ENCODE measurements around the gene GSX2.
"Not testable (repeated sequence)": the region's sequence is repeated elsewhere in the genome, so short reads cannot be mapped to it uniquely, and the experiment has no call there.

The GSX2 gene

GRCh38 chr4:54103190-54103574 lies 3.2 kb downstream of the GSX2 start:
- DNase-seq (ENCODE audit: low read depth in 3 of 3): no peak

DNA sequence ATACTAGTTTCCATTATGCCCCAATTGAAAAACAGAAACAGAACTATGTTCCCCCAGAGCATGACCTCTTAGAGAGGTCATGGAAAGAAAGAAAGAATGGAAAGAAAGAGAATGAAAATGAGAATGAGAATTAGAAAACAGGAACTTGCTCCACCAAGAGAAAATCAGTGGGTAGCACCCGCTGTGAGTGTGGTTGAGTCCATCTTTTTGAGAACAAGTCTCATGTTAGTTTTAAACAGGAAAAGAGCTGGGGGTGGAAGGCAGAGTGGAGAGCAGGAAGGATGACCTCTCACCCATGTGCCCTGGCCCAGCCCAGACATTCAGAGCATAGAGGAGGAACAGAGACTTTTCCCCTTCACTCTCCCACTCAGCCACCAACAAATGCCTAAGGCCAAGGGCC lies 4.9 kb downstream of the GSX2 start:
- DNase-seq (ENCODE audit: low read depth in 3 of 3): no peak

GRCh38 chr4:54107951-54108748 lies 8.2 kb downstream of the GSX2 start:
- DNase-seq (ENCODE audit: low read depth in 3 of 3): no peak

DNA sequence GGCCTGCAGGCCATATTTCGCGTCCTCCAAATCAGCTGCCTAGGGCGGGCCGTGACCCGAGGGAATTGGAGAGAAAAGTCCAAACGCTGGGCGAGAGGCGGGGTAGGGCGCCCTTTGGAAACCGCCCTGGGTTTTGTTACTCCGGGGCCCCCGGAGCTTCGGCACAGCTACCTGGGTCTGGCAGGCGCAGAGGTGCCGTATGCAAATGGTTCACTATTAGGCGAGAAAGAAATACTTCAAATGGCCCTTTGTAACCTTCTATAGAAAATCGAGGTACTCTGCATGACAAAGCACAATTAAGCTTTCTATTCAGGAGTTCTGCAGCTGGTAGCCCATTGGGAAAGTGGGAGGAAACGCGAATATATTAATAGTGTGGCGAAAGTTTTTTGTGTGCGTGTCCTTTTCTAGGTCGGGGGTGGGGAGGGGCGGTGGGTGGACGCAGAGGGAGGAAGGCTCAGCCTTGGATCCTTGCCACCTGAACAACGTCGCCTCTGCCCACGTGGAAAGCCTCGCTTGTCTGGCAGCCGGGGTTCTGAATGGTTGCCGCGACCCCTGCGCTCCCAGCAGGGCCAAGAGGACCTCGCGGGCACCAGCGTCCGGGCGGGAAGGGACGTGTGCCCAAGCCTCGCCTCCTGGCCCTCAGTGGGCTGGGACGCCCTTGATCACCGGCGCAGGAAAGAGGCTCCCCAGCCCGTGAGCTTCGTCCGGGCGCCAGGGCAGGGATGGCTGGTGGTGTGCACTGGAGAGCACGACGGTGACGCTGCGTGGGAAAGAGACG lies 9.5 kb downstream of the GSX2 start:
- DNase-seq (ENCODE audit: low read depth in 3 of 3): no peak

DNA sequence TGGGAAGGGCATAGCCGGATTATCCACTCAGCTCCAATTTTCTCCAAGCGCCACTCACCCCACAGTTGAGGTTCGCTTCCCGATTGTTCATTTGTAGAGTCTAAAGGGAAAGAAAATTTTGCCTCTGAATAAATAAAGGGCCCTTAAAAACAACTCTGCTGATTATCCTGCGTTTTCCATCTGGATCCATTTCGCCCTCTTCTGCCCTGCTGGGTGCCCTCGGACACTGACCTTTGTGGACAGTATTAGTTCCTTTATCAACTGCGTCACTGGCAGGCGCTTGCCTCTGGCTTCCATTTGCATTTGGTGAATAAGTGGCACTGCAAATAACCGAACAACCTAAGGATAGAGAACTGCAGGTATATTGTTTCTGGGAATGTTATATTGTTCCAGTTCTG lies 10.1 kb downstream of the GSX2 start:
- DNase-seq (ENCODE audit: low read depth in 3 of 3): no peak

- DNase-seq (ENCODE audit: low read depth in 3 of 3): not testable (repeated sequence)
Observed at GRCh38 chr4:54113206-54113605, 13.2 kb downstream of the GSX2 start.

GRCh38 chr4:54116246-54116645 lies 16.3 kb downstream of the GSX2 start:
- not testable (repeated sequence) for DNase-seq (ENCODE audit: low read depth in 3 of 3)

GRCh38 chr4:54118850-54119589 lies 19.1 kb downstream of the GSX2 start:
- no peak for DNase-seq (ENCODE audit: low read depth in 3 of 3)

DNA sequence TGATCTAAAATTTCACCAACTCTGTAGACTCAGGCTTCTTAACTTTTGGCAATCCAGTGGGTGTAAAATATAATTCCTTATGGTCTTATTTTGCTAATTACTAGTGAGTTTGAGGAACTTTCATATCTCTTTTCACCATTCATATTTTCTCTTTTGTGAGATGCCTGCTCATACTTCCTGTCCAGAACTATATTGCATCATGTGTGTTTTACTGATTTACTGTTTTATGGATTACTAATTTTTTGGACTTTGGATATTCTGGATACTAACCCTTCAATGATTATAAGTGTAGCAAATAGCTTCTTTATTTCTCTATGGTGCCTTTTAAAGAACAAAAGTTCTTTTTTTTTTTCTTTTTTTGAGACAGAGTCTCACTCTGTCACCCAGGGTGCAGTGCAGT lies 20.6 kb downstream of the GSX2 start:
- DNase-seq (ENCODE audit: low read depth in 3 of 3): no peak

- DNase-seq (ENCODE audit: low read depth in 3 of 3): no peak
Observed at GRCh38 chr4:54127660-54128059, 27.7 kb downstream of the GSX2 start.

GRCh38 chr4:54128694-54129093 lies 28.7 kb downstream of the GSX2 start:
- not testable (repeated sequence) for DNase-seq (ENCODE audit: low read depth in 3 of 3)

- DNase-seq (ENCODE audit: low read depth in 3 of 3): no peak
Observed at GRCh38 chr4:54139332-54139731, 39.4 kb downstream of the GSX2 start.

DNA sequence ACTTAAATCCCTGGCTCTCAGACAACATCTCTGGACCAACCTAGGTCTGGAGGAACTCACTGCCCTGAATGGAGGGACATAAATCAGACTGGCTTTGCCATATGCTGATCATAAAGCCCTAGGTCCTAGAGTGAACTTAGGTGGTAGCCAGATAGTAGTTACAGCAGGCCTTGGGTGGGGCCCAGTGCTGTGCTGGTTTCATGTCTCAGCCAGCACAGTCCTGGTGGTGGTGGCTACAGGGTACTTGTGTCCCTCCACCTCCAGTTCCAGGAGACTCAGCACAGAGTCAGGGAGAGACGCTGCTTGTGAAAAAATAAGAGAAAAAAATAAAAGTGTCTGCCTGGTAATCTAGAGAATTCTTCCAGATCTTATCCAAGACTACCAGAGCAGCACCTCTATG lies 40.3 kb downstream of the GSX2 start:
- no peak for DNase-seq (ENCODE audit: low read depth in 3 of 3)

DNA sequence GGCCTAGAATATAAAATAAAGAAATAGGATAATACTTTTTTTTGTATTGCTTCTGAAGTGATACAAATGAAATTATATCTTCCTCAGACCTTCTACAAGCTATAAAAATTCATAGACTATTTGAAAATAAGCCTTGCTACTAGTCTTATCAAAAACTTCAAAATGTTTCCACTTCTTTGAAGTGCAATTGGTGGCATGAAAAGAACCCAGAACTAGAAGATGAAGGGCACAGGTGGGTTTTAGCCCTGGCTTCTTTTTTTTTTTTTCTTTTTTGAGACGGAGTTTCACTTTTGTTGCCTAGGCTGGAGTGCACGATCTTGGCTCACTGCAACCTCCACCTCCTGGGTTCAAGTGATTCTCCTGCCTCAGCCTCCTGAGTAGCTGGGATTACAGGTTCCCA lies 44.2 kb downstream of the GSX2 start:
- DNase-seq (ENCODE audit: low read depth in 3 of 3): no peak

DNA sequence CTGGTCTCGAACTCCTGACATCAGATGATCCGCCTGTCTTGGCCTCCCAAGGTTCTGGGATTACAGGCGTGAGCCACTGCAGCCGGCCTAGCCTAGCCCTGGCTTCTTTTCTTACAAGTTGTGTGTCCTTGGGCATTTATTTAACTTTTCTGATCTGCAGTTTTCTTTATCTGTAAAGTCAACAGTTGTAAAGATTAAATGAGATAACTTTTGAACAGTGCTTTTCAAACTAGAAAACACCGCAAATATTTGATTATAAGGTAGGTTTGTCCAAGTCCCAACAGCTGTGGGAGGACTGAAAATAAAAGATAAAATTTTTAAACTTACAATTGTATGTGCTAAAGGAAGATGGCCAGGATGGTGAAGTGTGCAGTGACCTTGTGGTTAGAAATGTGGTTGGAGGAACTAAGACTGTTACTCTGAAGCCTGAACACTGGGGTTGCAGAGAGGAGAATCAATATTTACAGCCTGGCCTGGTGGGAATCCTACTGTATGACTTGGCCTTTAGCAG lies 44.8 kb downstream of the GSX2 start:
- no peak for DNase-seq (ENCODE audit: low read depth in 3 of 3)

- no peak for DNase-seq (ENCODE audit: low read depth in 3 of 3)
Observed at GRCh38 chr4:54146139-54146538, 46.2 kb downstream of the GSX2 start.

GRCh38 chr4:54149323-54149722 lies 49.4 kb downstream of the GSX2 start:
- DNase-seq (ENCODE audit: low read depth in 3 of 3): no peak

Measured in stimulated activated CD4-positive, alpha-beta T cell treated with anti-CD3 and anti-CD28 coated beads, TNF-alpha, amount 100 ng/mL, for 4 hours (primary cell).